Activated CD8-positive, alpha-beta memory T cell treated with anti-CD3 and anti-CD28 coated beads, Interleukin-2, amount 10 ng/mL, durations not matched to agents 7 days and 5 days (primary cell): ENCODE measurements around the gene TSPAN2. TPM values are rescaled to one million over a fixed set of nuclear protein-coding genes. Genes with fewer than 3 reads are reported as not detected.

Experiments
- ATAC-seq: fragments of 150-1000 bp; cut with Tn5 transposase; one replicate; pipeline ENCODE4 v1.10.0; 2021; ENCODE audit warnings: moderate library complexity
- CTCF ChIA-PET: fragments of 350-600 bp; sonication (Branson Sonifier 250); formaldehyde crosslinking; loops from one replicate; lab custom pipeline; 2021; ENCODE audit warnings: antibody characterized with exemption; lab: Charles Lee
- DNase-seq: peaks from one replicate; pipeline ENCODE4 v3.0.0-alpha.2; 2020
- H3K27ac Mint-ChIP-seq: one replicate; pipeline ENCODE4 v1.8.0; 2021; ENCODE audit warnings: mild to moderate bottlenecking, mixed read lengths
- H3K27me3 Mint-ChIP-seq: one replicate; pipeline ENCODE4 v1.8.0; 2021; ENCODE audit warnings: mixed read lengths
- H3K36me3 Mint-ChIP-seq: one replicate; pipeline ENCODE4 v1.8.0; 2021; ENCODE audit warnings: mild to moderate bottlenecking, mixed read lengths
- H3K4me1 Mint-ChIP-seq: one replicate; pipeline ENCODE4 v1.8.0; 2021; ENCODE audit warnings: mixed read lengths
- H3K4me3 Mint-ChIP-seq: one replicate; pipeline ENCODE4 v1.8.0; 2021; ENCODE audit warnings: mild to moderate bottlenecking, moderate library complexity, mixed read lengths
- H3K9me3 Mint-ChIP-seq: one replicate; pipeline ENCODE4 v1.8.0; 2022; ENCODE audit warnings: low read depth, mixed read lengths
- total RNA-seq, 2 experiments: library from RNA; stranded (reverse); gene quantifications; one replicate each; pipeline ENCODE4 v1.2.3, GENCODE V29; 2021

The TSPAN2 gene
- total RNA-seq, 2 experiments from 2014 or later = 1.2 to 2.3 TPM

DNA sequence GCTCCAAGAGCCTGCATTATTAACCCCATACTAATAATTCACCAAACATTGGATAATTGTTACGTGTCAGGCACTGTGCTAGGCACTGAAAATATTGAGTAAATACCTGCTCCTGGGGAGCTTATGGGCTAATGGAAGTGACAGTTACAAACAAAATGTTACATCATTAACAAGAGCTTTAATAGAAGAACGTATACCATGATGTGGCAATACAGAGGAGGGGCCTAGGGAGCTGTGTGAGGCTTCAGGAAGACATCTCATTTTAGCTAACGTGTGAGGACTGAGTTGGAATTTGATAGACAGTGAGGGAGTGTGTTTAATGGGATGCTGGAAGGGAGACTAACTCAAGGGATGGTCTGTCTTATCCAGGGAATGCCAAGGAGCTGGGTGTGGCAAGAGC lies 16.5 kb upstream of the TSPAN2 start:
- Mint-ChIP-seq H3K4me1 (no peaks in the 10 kb centered on the region), H3K9me3 (no peaks in the 10 kb centered on the region), H3K27ac (no peak overlapping the region), H3K4me3 (no peak overlapping the region), H3K27me3 (no peaks in the 10 kb centered on the region), H3K36me3 (peaks cover 2% of the 10 kb centered on the region)
- ATAC-seq (no peak), DNase-seq (no peak)
- CTCF ChIA-PET = no interaction called here

DNA sequence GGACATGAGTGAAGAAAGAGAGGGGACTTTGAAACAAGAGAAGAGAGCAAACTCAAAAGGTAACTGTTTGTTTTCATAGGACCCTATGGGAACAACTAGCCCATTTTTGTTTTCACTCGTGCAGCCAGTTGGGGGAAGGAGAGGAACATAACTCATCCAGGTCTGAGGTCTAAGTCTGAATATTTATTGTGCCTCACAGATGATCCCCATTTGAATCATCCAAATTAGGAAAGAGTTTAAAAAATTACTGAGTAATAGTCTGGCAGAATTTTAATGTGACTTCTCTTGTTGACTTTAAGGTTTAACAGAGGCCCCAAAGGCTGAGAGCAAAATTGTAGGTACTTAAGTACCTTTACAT lies 10.4 kb upstream of the TSPAN2 start:
- Mint-ChIP-seq H3K27me3 (peaks cover 6% of the 10 kb centered on the region), H3K9me3 (no peaks in the 10 kb centered on the region), H3K4me3 (peak overlapping the region; percentile 83), H3K36me3 (no peaks in the 10 kb centered on the region), H3K4me1 (peaks cover 25% of the 10 kb centered on the region), H3K27ac (peak overlapping the region; percentile 99)
- CTCF ChIA-PET = interaction anchor here (0.9 to 3.4 kb wide), 7 partner anchors 11 to 120 kb away, joined by 3 to 22 read pairs (median 6); partner anchors contain the start of gene TSPAN2
- DNase-seq (no peak), ATAC-seq (no peak)

DNA sequence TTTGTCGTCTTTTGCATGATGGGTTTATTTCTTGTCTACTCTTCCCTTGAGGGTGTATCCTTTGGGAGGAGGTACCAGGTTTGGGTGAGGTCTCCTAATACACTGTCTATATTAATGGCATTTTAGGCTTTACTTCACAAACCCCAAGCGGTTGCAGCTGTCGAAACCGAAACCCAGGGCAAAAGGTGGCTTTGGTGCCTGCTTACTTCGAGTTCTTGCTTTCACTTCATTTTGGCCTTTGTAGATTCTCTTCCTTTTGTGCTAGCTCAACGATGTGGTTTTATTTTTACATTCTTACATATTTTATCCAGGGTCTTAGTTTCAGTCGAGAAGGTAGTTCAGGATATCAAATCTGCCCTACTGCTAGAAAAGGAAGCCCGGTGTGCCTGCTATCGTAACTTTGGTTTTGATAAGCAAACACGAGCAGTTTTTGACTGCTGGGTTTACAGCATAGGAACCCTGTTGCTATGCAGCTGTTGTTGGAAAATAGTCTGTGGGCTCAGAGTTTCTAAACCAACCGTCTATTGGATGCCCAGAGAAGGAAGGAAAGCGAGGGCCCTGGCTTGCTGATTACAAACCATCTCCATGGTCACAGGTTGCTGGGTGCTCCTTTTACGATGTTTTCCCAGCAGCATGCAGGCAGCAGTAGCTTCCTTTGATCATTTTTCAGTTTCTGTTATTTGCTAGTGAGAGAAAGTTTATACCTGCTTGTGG lies 9.8 kb upstream of the TSPAN2 start:
- CTCF ChIA-PET = interaction anchor here (0.9 to 3.4 kb wide), 7 partner anchors 10 to 120 kb away, joined by 3 to 22 read pairs (median 6); partner anchors contain the start of gene TSPAN2
- H3K9me3 Mint-ChIP-seq = no peaks in the 10 kb centered on the region
- H3K36me3 Mint-ChIP-seq = no peaks in the 10 kb centered on the region
- H3K4me3 Mint-ChIP-seq = peak overlapping the region; percentile 83
- peak overlapping the region; percentile 99 for H3K27ac Mint-ChIP-seq
- peak; percentile 87 for DNase-seq
- peaks cover 25% of the 10 kb centered on the region for H3K4me1 Mint-ChIP-seq
- peaks cover 6% of the 10 kb centered on the region for H3K27me3 Mint-ChIP-seq
- peak; percentile 89 for ATAC-seq

DNA sequence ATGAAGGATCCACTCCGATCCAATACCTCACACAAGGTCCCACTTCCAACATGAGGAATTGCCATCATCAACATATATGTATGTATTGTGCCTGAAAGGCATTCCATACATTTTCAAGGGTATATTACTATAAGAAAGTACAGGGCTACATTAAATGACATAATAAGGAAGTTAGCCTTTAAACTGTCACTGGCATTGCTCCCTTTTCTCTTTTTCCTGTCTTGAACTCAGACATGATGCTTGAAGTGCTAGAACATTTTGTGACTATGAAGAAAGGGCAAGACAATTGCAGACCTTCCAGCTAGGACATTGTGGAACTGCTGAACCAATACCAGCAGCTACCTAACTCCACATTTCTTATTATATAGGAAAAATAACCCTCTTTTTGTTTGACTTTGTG lies 2.9 kb upstream of the TSPAN2 start:
- H3K27me3 Mint-ChIP-seq = peaks cover 18% of the 10 kb centered on the region
- no peaks in the 10 kb centered on the region for H3K9me3 Mint-ChIP-seq
- peaks cover 15% of the 10 kb centered on the region for H3K4me1 Mint-ChIP-seq
- CTCF ChIA-PET = no interaction called here
- no peak overlapping the region for H3K4me3 Mint-ChIP-seq
- H3K27ac Mint-ChIP-seq = no peak overlapping the region
- DNase-seq (no peak), ATAC-seq (no peak)
- H3K36me3 Mint-ChIP-seq = no peaks in the 10 kb centered on the region

DNA sequence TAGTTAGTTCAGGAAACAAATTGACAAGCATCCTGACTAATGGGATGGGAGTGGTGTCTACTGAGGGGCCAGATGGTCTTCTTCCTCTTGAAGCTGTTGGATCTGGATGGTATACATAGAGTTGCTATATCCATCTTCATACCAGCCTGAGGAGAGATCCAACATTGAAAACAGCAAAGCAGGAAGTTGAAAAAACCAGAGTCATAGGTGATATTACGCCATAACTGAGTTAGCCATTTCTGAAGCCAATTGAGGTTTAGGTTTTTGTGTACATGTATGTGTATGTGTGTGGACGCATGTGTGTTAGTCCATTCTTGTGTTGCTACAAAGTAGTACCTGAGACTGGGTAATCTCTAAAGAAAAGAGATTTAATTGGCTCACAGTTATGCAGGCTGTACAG lies 2.3 kb upstream of the TSPAN2 start:
- H3K4me3 Mint-ChIP-seq = no peak overlapping the region
- H3K27me3 Mint-ChIP-seq = peaks cover 18% of the 10 kb centered on the region
- H3K9me3 Mint-ChIP-seq = no peaks in the 10 kb centered on the region
- peaks cover 15% of the 10 kb centered on the region for H3K4me1 Mint-ChIP-seq
- ATAC-seq (no peak), DNase-seq (no peak)
- no peak overlapping the region for H3K27ac Mint-ChIP-seq
- CTCF ChIA-PET = interaction anchor here (1.4 kb wide), 1 partner anchor 20 kb away, joined by 5 read pairs; no protein-coding TSS in a partner anchor
- no peaks in the 10 kb centered on the region for H3K36me3 Mint-ChIP-seq

DNA sequence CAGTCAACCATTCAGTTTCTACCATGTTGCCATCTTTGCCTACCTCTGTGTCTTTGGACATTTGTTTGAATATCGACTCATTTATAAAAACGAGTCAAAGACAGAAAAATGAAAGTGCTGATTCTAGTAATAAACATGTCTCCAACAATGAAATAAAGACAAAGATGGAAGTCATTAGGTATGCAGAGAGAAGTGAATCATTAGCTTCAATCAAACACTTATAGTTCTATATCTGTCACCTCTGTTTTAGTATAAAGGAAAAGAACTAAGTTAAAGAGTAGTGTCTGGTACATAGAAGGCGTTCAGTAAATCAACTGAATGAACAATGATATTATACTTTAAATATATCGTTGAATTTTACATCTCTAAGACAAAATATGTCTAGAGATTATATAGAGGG lies 1.7 kb upstream of the TSPAN2 start:
- H3K27ac Mint-ChIP-seq = no peak overlapping the region
- CTCF ChIA-PET = interaction anchor here (1.4 kb wide), 1 partner anchor 20 kb away, joined by 5 read pairs; no protein-coding TSS in a partner anchor
- no peak for ATAC-seq

GRCh38 chr1:115090540-115090939 lies 1.2 kb upstream of the TSPAN2 start:
- no peaks in the 10 kb centered on the region for H3K9me3 Mint-ChIP-seq
- no peaks in the 10 kb centered on the region for H3K36me3 Mint-ChIP-seq
- peaks cover 18% of the 10 kb centered on the region for H3K27me3 Mint-ChIP-seq
- DNase-seq (no peak), ATAC-seq (no peak)
- H3K27ac Mint-ChIP-seq = no peak overlapping the region
- CTCF ChIA-PET = interaction anchor here (1.4 to 3.8 kb wide), 2 partner anchors 8 to 19 kb away, joined by 5 to 22 read pairs; no protein-coding TSS in a partner anchor
- peak overlapping the region; percentile 73 for H3K4me3 Mint-ChIP-seq
- H3K4me1 Mint-ChIP-seq = peaks cover 17% of the 10 kb centered on the region

More for the DNA sequence above, 1.7 kb upstream of the TSPAN2 start:
- no peak for DNase-seq
- Mint-ChIP-seq H3K9me3 (no peaks in the 10 kb centered on the region), H3K36me3 (no peaks in the 10 kb centered on the region), H3K4me1 (peaks cover 17% of the 10 kb centered on the region), H3K4me3 (no peak overlapping the region), H3K27me3 (peaks cover 18% of the 10 kb centered on the region)

DNA sequence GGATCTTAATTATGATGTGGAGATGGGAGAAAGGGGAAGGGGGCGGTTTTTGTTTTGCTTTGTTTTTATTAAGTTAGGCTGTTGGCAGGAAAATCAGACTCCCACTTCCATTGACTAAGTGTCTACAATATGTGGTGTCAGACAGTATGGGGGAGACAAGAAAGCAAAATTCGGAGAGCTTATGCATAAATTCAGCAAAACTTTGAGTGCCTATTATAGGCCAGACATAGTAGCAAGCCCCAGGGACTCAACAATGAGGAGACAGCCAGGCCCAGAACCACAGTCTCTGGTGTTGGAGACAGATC lies 835 bp upstream of the TSPAN2 start:
- Mint-ChIP-seq H3K27me3 (peaks cover 18% of the 10 kb centered on the region), H3K4me1 (peaks cover 17% of the 10 kb centered on the region), H3K9me3 (no peaks in the 10 kb centered on the region), H3K27ac (no peak overlapping the region), H3K4me3 (peak overlapping the region; percentile 73), H3K36me3 (no peaks in the 10 kb centered on the region)
- no peak for ATAC-seq
- no peak for DNase-seq
- CTCF ChIA-PET = interaction anchor here (1.4 to 3.8 kb wide), 2 partner anchors 9 to 19 kb away, joined by 5 to 22 read pairs; no protein-coding TSS in a partner anchor

DNA sequence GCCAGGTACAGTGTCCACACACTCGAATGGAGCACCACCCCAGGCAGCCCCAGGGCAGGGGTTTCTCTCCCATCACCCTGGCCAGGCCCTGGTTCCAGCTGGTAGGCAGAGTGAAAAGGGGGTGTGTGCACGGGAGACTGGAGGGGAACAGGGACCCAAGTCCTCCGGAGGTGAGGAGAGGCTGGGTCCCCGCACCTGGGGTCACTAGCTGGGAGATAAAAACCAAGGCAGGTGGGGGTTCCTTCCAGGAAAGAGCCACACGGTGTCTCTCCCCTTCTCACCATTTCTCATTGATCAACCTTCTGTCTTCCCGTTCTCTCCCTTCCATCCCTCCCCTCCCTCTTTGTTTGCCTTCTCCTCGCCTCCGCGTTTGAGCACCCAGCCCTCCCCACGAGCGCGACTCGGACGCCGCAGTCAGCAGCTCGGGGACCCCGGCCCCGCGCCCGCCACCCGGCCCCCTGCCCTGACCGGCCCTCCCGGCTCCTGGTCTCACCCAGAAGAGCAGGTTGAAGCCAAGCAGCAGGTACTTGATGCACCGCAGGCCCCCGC lies 358 bp downstream of the TSPAN2 start:
- Mint-ChIP-seq H3K27me3 (peaks cover 18% of the 10 kb centered on the region), H3K36me3 (no peaks in the 10 kb centered on the region), H3K9me3 (no peaks in the 10 kb centered on the region), H3K4me1 (peaks cover 20% of the 10 kb centered on the region), H3K4me3 (peak overlapping the region; percentile 67), H3K27ac (no peak overlapping the region)
- ATAC-seq (peak; percentile 8), DNase-seq (no peak)
- CTCF ChIA-PET = interaction anchor here (1.1 to 3.8 kb wide), 3 partner anchors 10 to 42 kb away, joined by 3 to 22 read pairs (median 4); no protein-coding TSS in a partner anchor

DNA sequence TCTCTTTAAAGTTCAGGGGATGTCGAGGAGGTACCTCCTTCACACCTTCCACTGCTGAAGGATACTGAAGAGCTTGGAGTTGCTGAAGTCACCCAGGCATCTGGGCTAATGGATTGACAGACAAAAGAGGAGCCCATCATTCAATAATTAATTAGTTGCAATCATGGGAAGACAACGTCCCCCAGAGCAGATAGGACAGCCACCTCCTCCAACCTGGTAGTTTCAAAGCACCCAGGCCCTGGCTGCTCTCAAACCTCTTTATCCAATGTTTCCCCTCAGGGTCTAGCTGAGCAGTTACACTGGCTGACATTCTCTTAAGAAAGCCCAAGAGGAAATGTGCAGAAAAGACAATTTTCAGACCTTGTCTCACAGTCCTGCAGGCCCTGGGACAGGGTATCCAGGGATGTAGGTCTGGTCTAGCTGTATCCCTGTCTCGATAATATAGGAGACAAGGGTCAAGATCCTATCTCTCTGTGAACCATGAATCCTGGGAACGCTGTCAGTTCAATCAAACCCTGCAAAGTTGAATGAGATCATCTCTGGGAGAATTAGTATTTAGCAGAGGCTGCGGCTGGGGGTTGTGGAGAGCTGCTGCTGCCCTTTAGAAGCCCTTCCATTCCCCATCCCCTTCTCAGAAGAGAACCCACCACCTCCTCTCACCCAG lies 1.1 kb downstream of the TSPAN2 start:
- H3K27me3 Mint-ChIP-seq = peaks cover 18% of the 10 kb centered on the region

DNA sequence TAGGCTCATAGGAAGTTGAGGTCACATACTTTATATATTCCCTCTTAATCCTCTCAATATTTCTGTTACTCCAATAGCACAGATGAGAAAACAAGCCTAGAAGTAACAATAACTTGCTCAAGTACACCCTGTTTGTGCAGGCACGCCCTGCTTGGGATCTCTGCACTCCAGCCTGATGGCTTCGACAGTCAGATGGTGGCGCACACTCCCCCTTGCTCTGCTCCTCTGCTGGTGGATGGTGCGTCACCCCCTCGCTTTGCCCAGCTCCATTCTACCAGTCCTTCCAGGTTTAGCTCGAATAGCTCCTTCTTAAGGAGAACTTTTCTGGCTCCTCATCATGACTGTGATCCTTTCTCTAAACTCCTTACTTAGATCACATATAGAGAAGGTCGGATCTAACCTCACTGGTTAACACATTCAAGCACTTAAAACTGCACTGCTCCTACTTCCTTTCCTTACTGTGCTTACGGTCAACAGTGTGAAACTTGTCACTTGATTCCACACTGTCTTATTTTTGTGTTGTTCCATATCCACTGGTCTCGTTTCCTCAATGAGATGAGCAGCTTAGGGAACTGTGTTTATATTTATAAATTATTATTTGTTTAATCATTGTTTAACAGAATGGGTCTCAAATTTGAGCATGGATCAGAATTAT lies 3.0 kb downstream of the TSPAN2 start:
- no peak for DNase-seq
- Mint-ChIP-seq H3K4me3 (no peak overlapping the region), H3K27ac (no peak overlapping the region), H3K4me1 (peaks cover 18% of the 10 kb centered on the region), H3K36me3 (no peaks in the 10 kb centered on the region), H3K27me3 (peaks cover 18% of the 10 kb centered on the region), H3K9me3 (no peaks in the 10 kb centered on the region)
- ATAC-seq = no peak
- CTCF ChIA-PET = interaction anchor here (0.6 to 1.1 kb wide), 2 partner anchors 27 to 508 kb away, joined by 3 read pairs; no protein-coding TSS in a partner anchor

More for the DNA sequence above, 1.1 kb downstream of the TSPAN2 start:
- H3K4me3 Mint-ChIP-seq = peak overlapping the region; percentile 67
- H3K27ac Mint-ChIP-seq = no peak overlapping the region
- CTCF ChIA-PET = interaction anchor here (1.1 to 3.8 kb wide), 3 partner anchors 11 to 41 kb away, joined by 3 to 22 read pairs (median 4); no protein-coding TSS in a partner anchor
- ATAC-seq = no peak
- no peak for DNase-seq
- H3K4me1 Mint-ChIP-seq = peaks cover 20% of the 10 kb centered on the region
- no peaks in the 10 kb centered on the region for H3K9me3 Mint-ChIP-seq
- no peaks in the 10 kb centered on the region for H3K36me3 Mint-ChIP-seq

GRCh38 chr1:115084902-115085511 lies 4.3 kb downstream of the TSPAN2 start:
- DNase-seq (no peak), ATAC-seq (no peak)
- CTCF ChIA-PET = interaction anchor here (0.7 to 1.1 kb wide), 2 partner anchors 14 to 29 kb away, joined by 3 read pairs; no protein-coding TSS in a partner anchor
- Mint-ChIP-seq H3K4me1 (peaks cover 11% of the 10 kb centered on the region), H3K27ac (no peak overlapping the region), H3K36me3 (no peaks in the 10 kb centered on the region), H3K27me3 (peaks cover 15% of the 10 kb centered on the region), H3K4me3 (no peak overlapping the region), H3K9me3 (no peaks in the 10 kb centered on the region)
